HL-60/S4 treated with phorbol 12-myristate 13-acetate at 8.2 ng/mL for 4 days and 3 days (cell line): ENCODE results near the gene PLEKHM2.

ENCODE experiments used
- in situ Hi-C: fragments of 300-500 bp; cut with MboI; formaldehyde crosslinking; loops from 2 replicates; pipeline ENCODE4 v1.15.0; 2022; ENCODE audit warnings: low sequenced_read_pairs

PLEKHM2 gene

DNA sequence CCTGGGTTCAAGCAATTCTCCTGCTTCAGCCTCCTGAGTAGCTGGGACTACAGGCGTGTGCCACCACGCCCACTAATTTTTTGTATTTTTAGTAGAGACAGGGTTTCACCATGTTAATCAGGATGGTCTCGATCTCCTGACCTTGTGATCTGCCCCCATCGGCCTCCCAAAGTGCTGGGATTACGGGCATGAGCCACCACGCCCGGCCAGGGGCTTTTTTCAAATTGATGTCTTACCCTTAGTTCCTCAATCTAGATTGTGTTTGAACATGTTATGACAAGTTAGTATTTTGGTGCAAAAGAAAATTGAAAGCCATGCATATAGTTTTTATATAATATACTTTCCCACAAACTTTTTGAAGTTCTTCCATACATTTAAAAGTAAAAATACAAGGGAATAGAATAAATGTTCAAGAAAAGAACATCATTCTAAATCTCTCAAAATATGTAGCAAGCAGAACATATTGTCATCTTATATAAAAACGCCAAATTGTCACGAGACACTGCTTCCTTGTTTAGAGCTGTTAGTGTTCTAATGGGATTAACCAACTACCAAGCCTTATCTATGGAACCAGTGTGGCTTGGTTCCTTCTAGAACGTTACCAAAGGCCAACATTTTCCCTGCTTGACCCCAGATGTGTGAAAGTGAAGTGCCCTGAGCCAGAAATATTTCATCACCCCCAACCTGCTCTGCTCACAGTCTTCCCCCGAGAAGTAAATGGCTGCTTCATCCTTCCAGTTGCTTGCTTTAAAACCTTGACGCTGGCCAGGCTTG, 9.5 kb upstream of the PLEKHM2 start:
- in situ Hi-C loops, result no loop called here

DNA sequence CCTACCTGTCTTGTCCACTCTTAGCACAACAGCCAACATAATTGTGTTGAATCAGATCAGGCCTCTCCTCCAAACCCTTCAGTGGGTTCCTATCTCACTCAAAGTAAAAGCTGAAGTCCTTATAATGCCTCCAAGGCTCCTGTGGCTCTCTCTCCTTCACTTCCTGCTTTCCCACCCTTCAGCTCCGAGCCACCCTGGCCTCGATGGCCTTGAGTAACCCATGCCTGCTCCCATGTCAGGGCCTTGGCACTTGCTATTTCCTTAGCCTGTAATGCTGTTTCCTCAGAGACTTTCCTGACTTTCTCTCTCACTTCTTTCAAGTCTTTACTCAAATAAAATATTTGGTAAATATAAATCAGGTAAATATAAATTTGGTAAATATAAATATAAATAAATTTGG, 8.1 kb upstream of the PLEKHM2 start:
- in situ Hi-C loops, result no loop called here

DNA sequence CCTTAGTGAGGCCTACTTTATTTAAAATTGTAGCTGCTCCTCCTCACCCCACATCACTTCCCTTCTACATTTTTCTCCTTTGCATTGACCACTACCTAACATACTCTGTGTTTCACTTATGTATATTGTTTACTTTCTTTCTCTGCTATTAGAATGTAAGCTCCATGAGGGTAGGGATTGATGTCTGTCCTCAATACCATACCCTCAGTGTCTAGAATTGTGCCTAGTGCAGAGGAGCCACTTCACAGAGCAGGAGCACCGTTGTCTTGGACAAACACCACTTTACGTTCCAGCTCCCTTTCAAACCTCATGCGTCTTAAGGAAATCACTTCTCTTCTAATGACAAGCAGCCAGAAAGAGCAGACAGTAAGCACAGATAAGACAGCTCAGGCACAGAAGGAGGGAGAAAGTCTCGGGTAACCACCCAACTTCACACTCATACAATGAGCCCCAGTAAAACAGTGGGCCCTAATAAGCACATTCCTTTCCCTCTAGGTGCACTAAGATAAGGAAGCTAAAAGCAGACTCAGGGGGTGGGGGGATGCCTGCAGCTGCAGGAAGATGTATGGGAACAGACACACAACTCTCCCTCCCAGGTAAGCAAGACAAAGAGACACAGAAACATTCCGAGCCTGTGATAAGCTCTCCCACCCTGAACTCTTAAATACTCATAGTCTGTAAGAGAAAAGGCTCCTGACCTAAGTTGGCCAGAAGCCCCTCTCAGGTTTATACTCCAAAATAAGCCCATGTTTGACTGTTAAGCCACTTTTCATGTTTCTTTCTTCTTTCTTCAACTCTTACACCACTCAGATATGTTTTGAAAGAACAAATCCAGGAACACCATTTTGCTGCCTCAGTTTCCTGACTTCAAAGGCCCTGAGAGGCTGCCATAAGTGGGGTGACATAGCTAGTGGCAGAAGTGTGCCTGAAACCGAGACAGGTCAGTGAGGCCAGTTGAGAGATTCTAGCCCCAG, 7.1 kb upstream of the PLEKHM2 start:
- in situ Hi-C loops, result no loop called here

DNA sequence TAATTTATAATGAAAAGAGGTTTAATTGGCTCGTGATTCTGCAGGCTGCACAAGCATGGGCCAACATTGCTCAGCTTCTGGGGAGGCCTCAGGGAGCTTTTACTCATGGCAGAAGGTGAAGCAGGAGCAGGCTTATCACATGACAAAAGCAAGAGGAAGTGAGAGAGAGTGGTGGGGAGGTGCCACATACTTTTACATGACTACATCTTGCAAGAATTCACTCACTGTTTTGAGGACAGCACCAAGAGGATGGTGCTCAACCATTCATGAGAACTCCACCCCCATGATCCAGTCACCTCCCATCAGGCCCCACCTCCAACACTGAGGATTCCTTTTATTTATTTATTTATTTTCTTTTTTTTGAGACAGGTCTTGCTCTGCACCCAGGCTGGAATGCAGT, 5.5 kb upstream of the PLEKHM2 start:
- in situ Hi-C loops, result no loop called here

DNA sequence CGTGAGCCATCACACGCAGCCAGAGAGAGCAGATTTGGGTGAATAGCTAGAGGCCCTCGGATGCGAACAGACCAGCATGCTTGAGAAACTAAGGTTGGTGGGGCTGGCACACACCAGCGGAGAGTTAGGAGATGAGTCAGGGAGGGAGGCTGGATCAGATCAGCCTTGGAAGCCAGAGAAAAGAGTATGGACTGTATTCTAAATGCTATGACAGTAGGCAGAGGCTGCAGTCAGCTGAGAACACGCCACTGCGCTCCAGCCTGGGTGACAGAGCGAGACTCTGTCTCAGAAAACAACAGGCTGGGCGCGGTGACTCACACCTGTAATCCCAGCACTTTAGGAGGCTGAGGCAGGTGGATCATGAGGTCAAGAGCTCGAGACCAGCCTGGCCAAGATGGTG, 4.0 kb upstream of the PLEKHM2 start:
- in situ Hi-C loops, result no loop called here

DNA sequence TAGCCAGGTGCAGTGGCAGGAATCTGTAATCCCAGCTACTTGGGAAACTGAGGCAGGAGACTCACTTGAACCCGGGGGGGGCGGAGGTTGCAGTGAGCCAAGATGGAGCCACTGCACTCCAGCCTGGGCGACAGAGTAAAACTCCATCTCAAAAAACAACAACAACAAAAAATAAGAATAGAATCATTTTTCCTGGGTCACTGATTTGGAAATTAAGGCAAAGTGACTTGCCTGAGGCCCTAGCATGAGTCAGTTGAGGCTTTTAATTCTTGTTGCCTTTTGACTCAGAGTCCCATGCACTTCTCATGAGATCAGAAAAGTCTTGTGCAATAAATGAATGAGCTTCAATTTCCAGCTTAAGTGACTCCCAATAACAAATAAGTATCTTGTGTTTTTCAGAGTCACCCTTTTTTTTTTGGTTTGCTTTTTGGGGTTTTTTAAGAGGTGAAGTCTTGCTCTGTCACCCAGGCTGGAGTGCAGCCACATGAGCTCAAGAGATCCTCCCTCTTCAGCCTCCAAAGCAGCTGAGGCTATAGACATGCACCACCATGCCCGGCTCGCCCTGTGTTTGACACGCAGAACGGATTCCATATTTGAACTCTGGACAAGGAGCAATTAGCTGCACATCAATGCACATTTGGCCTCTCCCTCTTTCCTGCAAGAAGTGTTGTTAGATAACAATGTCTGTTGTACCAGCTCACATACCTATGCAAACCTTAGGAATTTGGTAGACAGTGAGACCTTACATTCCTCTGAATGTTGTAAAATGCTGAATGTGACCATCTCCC, 3.4 kb upstream of the PLEKHM2 start:
- in situ Hi-C loops, result no loop called here

DNA sequence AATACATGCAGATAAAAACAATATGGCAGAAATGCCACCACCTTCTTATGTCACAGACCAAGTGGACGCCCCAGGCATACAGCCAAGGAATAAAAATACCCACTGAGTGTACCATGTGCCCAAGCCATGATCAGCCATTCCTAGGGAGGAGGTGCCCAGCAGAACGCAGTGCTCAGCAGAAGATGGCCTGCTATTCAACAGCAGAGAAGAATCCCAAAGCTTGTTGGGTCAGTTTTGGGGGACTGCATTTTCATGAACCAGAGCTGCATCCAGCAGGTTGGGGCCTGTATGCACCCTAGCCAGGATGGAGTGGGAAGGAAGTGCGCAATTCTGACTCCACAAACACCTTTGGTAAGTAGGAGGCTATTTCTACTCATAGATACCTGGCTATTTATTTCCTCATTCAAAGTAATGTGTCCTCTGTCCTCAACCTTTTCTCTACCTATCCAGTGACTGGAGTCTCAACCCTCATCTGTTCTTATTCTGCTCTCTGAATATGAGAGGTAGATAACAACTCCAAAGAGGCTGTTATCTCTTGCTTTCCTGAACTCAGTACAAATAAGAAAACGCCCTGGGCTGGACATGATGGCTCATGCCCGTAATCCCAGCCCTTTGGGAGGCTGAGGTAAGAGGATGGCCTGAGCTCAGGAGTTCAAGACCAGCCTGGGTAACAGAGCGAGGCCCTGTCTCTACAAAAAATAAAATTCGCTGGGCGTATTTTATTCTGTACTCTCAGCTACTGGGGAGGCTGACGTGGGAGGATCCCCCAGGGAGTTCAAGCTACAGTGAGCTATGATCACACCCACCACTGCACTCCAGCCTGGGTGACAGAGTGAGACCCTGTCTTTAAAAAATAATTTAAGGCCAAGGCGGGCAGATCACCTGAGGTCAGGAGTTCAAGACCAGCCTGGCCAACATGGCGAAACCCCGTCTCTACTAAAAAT, 2.5 kb upstream of the PLEKHM2 start:
- in situ Hi-C loops, result no loop called here

DNA sequence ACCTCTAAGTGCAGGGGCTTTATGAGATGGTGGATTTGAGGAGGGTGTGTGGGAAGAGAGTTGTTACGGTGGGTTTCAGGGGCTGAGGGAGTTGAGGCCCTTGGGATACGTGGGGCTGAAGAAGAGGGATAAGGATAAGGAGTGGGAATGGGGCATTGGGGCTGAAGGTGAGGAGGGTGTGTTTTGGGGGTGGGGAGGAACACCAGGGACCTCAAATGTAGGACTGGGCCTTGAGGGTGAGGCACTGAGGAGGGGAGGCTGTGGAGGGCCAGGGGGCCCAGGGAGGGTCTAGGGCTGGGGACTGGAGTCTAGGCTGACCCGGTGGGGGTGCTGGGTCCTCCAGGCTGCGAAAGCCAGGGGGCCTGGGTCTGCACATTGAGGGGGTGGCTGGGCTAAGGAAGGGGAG, 1.2 kb upstream of the PLEKHM2 start:
- in situ Hi-C loops, result no loop called here

DNA sequence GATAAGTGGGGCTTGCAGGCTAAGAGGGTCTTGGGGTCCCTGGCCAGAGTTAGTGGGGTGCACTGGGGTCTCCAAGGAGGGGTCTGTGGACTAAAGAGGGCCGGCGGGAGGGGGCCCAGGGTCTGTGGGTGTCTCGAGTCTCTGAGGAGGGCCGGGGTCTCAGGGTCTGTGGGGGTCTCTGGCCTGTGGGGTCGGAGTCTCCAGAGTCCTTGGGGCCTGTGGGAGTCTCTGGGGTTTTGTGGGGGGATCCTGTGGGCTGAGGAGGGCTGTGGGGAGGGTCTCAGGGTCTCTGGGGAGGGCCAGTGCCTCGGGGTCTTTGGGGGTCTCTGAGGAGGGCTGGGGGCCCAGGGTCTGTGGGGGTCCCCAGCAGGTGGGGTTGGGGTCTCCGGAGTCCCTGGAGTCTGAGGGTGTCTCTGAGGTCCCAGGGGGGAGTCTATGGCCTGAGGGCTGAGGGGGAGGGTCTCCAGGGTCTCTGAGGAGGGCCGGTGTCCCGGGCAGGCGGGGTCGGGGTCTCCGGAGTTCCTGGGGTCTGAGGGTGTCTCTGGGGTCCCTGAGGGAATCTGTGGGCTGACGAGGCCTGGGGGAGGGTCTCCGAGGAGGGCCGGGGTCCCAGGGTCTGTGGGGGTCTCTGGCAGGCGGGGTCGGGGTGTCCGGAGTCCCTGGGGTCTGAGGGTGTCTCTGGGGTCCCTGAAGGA, 628 bp upstream of the PLEKHM2 start:
- in situ Hi-C loops, result no loop called here

DNA sequence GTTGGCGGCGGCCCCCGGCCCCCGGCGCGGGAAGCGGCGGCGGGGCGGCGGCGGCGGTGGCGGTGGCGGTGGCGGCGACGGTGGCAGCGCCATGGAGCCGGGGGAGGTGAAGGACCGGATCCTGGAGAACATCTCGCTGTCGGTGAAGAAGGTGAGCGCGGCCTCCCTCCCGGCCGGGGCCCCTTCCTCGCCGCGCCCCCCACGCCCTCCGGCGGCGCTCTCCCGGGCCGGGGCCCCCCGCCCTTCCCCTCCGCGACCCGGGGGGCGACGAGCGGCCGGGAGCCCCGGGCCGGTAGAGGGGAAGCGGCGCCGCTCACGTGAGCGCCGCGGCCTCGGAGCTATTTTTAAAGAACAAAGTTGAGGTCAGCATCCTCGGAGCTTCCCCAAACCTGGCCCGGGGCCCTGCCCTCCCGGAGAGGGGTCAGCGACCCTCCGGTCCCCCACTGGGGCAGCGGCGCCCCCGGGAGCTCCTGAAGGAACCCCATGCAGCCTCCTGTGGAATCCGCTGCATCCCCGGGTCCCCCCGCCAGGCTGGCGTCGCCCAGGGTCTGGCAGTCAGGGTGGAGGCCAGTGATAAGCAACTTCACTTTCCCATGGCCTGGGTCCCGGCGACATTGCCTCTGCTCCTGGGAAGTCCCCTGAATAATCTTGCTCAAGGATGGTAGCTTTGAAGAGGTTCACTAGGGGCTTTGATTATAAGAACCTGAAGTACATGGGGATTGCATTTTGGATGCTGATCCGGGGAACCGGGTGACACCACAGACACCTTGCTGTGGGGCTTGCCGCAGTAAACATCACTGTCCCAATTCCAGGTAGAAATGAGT, 560 bp downstream of the PLEKHM2 start:
- in situ Hi-C loops, result no loop called here

DNA sequence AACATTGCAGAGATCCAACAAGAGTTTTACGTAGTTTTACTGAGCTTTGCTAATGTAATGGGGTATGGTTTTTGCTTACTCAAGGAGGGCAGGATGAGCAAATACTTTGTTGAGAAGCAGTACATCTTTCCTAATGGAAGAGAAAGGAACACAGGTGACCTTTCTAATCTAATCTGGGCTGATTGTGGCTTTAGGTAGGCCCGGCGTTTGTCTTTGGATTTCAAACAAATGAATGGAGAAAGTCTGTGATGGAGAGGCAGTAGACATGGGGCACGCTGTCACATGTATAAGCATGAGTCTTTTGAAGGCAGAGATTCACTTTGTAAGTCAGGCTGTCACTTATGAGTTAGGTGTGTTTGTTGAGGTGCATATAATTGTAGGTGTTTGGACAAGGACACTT, 1.7 kb downstream of the PLEKHM2 start:
- in situ Hi-C loops, result no loop called here

DNA sequence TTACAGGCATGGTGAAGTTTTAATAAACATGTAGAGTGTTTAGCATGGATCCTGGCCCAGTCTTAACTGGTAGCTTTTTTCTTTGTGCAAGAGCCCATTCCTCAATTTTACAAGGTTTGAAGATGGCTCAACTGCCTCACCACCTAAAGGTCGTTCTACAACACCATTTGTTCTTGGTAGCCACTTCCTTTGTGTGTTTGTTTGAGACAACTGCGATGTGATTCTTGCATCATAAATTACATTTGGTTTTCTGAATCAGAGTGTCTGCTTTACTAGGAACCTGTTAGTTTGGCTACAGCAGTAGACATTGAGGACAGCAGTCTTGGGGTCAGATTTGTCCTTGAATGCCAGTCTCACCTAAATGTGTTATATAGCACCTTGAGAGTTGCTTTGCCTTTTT, 3.3 kb downstream of the PLEKHM2 start:
- in situ Hi-C loops, result no loop called here

DNA sequence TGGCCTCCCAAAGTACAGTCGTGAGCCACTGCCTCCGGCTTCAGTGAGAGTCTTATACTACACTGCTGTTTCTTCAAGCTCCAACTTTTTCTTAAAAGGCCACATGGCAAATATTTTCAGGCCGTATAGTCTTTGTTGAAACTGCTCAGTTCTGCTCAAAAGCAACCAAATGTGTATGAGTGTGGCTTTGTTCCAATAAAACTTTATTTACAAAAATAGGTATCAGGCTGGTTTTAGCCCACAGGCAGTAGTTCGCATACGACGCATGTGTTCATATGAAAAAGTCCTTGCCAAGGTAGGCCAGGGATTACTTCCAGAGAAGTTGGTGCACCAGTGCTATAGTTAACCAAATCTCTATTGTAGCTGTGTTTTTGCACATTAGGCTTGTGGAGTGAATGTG, 6.2 kb downstream of the PLEKHM2 start:
- in situ Hi-C loops, result no loop called here

DNA sequence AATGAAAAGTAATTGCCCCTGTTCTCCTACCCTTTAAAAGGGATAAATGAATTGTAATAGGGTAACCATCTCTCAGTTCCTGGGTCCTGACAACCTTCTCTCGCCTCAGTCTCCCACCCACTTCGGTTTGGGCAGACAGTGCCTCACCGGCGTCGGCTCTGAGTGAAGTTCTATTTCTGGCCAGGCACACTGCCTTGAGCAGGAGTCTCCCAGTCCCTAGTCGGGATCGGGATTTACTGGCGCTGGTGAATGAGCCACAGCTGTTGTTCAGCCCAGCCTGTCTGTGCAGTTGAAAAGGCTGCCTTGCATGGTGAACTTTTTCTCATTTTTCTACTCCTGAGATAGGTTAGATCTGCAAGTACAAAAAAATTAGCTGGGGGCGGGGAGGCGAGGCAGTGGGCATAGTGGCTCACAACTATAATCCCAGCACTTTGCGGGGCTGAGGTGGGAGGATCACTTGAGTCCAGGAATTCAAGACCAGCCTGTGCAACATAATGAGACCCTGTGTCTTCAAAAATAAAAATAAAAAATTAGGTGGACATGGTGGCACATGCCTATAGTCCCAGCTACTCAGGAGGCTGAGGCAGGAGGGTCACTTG, 7.4 kb downstream of the PLEKHM2 start:
- in situ Hi-C loops, result no loop called here

DNA sequence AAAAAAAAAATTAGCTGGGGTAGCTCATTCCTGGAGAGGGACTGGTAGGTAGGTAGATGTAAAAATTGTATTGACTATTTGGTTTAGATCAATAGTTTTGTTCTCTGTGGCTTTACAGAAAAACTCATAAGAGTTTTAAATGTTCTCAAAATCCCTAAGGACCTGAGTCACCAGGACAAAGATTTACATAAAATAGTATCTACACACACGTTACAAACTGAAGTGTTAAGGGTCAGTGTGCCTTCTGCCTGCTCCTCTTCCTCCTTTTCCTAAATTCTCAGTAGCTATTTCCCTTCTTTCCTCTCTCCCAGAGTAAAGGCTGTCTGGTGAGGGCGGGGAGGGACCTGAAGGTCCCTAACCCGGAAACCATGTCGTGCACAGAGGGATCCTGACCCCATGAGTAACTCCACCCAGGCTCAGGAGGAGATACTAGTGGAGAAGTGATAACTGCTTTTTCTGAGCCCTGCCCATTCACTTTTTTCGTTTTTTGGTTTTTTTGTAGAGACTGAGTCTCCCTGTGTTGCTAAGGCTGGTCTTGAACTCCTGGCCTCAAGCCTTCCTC, 8.1 kb downstream of the PLEKHM2 start:
- in situ Hi-C loops, result no loop called here

DNA sequence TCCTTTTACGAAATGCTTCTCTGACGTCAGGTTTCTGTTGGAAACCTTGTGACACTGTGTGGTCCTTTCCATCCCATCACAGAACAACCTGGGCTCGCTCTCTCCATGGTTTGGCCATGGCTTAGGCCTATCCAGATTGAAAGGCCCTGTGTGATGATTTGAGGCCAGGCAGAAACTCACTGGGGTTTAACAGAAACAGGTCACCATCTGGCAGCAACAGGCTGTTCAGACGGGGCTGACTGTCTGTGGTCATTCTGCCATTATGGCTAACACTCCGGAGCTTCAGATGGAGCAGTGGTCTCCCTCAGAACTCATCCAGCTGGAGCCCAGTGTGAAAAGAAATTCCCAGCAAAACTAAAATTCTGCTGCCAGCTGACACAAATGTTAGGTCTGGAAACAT, 9.3 kb downstream of the PLEKHM2 start:
- in situ Hi-C loops, result no loop called here

DNA sequence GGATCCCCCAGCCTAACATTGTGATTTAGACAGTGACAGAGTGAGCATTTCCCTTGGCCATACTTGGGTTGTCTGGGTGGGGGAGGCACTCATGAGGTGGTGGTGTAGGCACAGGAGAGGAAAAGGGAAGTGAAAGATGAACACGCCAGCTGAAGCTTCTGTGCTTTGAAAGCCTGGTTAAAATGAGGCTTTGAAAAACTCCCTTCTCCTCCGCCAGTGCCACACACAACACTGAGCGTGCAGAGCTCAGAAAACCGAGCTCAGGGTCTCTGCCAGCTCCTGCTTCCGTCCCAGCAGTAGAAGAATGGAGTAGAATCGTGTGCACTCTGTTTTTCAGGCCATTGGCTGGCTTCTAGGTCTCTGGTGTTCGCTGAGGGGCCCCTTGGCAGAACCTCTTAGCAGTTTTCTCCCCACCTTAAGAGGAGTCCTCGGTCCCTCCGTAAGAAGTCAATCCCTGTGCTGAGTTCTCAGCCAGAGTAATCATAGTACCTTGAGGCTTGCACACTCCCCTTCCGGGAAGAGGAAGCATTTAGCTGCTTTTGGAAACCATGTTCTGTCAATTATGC, 12.9 kb downstream of the PLEKHM2 start:
- in situ Hi-C loops, result no loop called here

DNA sequence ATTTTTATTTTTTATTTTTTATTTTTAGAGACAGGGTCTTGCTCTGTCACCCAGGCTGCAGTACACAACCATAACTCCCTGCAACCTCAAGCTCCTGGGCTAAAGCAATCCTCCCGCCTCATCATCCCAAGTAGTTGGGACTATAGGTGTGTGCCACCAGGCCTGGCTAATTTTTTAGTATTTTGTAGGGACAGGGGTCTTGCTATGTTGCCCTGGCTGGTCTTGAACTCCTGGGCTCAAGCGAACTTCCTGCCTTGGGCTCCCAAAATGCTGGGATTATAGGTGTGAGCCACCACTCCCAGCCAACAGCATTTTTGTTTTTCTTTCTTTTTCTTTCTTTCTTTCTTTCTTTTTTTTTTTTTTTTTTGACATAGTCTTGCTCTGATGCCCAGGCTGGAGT, 14.1 kb downstream of the PLEKHM2 start:
- in situ Hi-C loops, result no loop called here
